ENCODE results near the gene STRA8. TPM values are rescaled to one million over a fixed set of nuclear protein-coding genes. Genes with fewer than 3 reads are reported as not detected.

Gene STRA8
- polyA plus RNA-seq, 3 donors, result not detected

GRCh38 chr7:135253851-135254771, 20.5 kb downstream of the STRA8 start:
- peak overlapping the region in 1 of 2 donors; percentile 71 for H3K4me3 Mint-ChIP-seq
- no peaks in the 10 kb centered on the region for H3K79me2 ChIP-seq (ENCODE audit: insufficient read depth, low read length)
- H3K4me2 ChIP-seq (replicated peaks; ENCODE audit: extremely low read depth, low read length, poor library complexity, severe bottlenecking), result peak overlapping the region; percentile 17
- peak; percentile 62 to 80 (median 75) for DNase-seq
- no peaks in the 10 kb centered on the region for H3K27me3 ChIP-seq (ENCODE audit: control insufficient read depth in 2 of 2, insufficient read depth in 2 of 2, low read length in 2 of 2)
- H3K27ac ChIP-seq (ENCODE audit: low read depth in 1 of 2, low read length in 2 of 2), result peak overlapping the region; percentile 44 to 65
- H3K36me3 Mint-ChIP-seq, result no peaks in the 10 kb centered on the region
- 17% methylated on average over 7 of the region's 9 CpGs for WGBS (ENCODE audit: insufficient coverage)
- H2AFZ ChIP-seq (ENCODE audit: insufficient read depth, low read depth, low read length, poor library complexity, severe bottlenecking), result peak overlapping the region; percentile 68
- no peaks in the 10 kb centered on the region for H4K20me1 ChIP-seq (ENCODE audit: insufficient read depth, low read length)
- H3K4me1 ChIP-seq (ENCODE audit: control insufficient read depth in 1 of 2, insufficient read depth in 2 of 2, low read length in 2 of 2), result peaks cover 22 to 25% of the 10 kb centered on the region in 2 donors
- H3K27me3 Mint-ChIP-seq (ENCODE audit: low read depth in 3 of 3), result peaks cover 0 to 6% (median 0%) of the 10 kb centered on the region in 3 donors
- H3K9me3 Mint-ChIP-seq, result no peaks in the 10 kb centered on the region
- peak overlapping the region; percentile 38 to 91 (median 85) for H3K27ac Mint-ChIP-seq
- H3K9ac ChIP-seq (ENCODE audit: insufficient read depth, low read length, poor library complexity, severe bottlenecking), result no peak overlapping the region
- no peaks in the 10 kb centered on the region for H3K9me3 ChIP-seq (replicated peaks in 1 of 2; ENCODE audit: control insufficient read depth in 1 of 2, insufficient read depth in 1 of 2, low read length in 2 of 2)
- peak overlapping the region in 1 of 3 experiments; percentile 8 for H3K4me3 ChIP-seq (replicated peaks in 1 of 3; ENCODE audit: low read depth in 2 of 3, low read length in 3 of 3)
- intact Hi-C loops (cut with micrococcal nuclease), result no loop called here
- peaks cover 33% of the 10 kb centered on the region for H3K4me1 Mint-ChIP-seq
- no peaks in the 10 kb centered on the region for H3K36me3 ChIP-seq (replicated peaks in 1 of 2; ENCODE audit: control insufficient read depth in 1 of 2, insufficient read depth in 2 of 2, low read length in 2 of 2)
- no peak for TF ChIP-seq CTCF (IDR thresholded peaks at IDR 0.05)

DNA sequence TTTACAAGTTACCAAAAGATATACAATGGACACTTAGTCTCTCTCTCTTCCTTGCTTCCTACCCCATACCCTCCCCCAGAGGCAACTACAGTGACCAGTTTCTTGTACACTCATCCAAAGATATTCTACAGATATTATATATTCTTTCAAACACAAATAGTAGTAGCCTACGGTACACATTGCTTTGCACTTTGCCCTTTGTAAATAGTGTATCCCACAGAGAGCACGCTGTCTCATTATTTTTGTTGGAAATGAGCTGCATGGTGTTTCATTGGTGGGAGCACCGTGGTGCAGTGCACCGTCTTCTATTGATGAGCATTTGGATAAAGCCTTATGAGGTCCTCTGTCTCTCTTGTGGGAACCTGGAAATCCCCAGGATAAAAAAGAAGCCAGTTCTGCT, 24.2 kb downstream of the STRA8 start:
- H3K9me3 Mint-ChIP-seq, result peaks cover 0 to 3% (median under 1%) of the 10 kb centered on the region in 7 donors
- Histone ChIP-seq H2AFZ (ENCODE audit: insufficient read depth, low read depth, low read length, poor library complexity, severe bottlenecking) (no peak overlapping the region), H3K4me1 (ENCODE audit: control insufficient read depth in 1 of 2, insufficient read depth in 2 of 2, low read length in 2 of 2) (peaks cover 22 to 25% of the 10 kb centered on the region in 2 donors), H3K27ac (ENCODE audit: low read depth in 1 of 2, low read length in 2 of 2) (no peak overlapping the region), H3K27me3 (ENCODE audit: control insufficient read depth in 2 of 2, insufficient read depth in 2 of 2, low read length in 2 of 2) (no peaks in the 10 kb centered on the region), H3K36me3 (replicated peaks in 1 of 2; ENCODE audit: control insufficient read depth in 1 of 2, insufficient read depth in 2 of 2, low read length in 2 of 2) (no peaks in the 10 kb centered on the region), H4K20me1 (ENCODE audit: insufficient read depth, low read length) (no peaks in the 10 kb centered on the region), H3K79me2 (ENCODE audit: insufficient read depth, low read length) (no peaks in the 10 kb centered on the region), H3K9ac (ENCODE audit: insufficient read depth, low read length, poor library complexity, severe bottlenecking) (no peak overlapping the region), H3K4me3 (replicated peaks in 1 of 3; ENCODE audit: low read depth in 2 of 3, low read length in 3 of 3) (no peak overlapping the region), H3K9me3 (replicated peaks in 1 of 2; ENCODE audit: control insufficient read depth in 1 of 2, insufficient read depth in 1 of 2, low read length in 2 of 2) (peaks cover 0 to under 1% of the 10 kb centered on the region in 2 donors), H3K4me2 (replicated peaks; ENCODE audit: extremely low read depth, low read length, poor library complexity, severe bottlenecking) (no peak overlapping the region)
- H3K36me3 Mint-ChIP-seq, result no peaks in the 10 kb centered on the region
- H3K27me3 Mint-ChIP-seq (ENCODE audit: low read depth in 3 of 3), result peaks cover 0 to 7% (median 0%) of the 10 kb centered on the region in 3 donors
- TF ChIP-seq CTCF (IDR thresholded peaks at IDR 0.05), result no peak
- H3K4me3 Mint-ChIP-seq, result no peak overlapping the region
- intact Hi-C loops (cut with micrococcal nuclease), result no loop called here
- no peak overlapping the region for H3K27ac Mint-ChIP-seq
- no peak for DNase-seq
- peaks cover 28% of the 10 kb centered on the region for H3K4me1 Mint-ChIP-seq
- WGBS (ENCODE audit: insufficient coverage), result 100% methylated on average over 3 of the region's 4 CpGs

Measured in CD14-positive monocyte (primary cell).